Stimulated activated CD8-positive, alpha-beta memory T cell treated with anti-CD3 and anti-CD28 coated beads, Interleukin-15, amount 100 ng/mL, for 48 hours (primary cell): Measurements from ENCODE around the gene LILRA2.
"Not testable (repeated sequence)": the region's sequence is repeated elsewhere in the genome, so short reads cannot be mapped to it uniquely, and the experiment has no call there.

ENCODE experiments used
- DNase-seq, 2 donors: peaks; one replicate each; pipeline ENCODE4 v3.0.0-alpha.2; 2020; ENCODE audit warnings: low read depth in 2 of 2

The LILRA2 gene

GRCh38 chr19:54609356-54609791 is 35.8 kb downstream of the LILRA2 start:
- no peak for DNase-seq

GRCh38 chr19:54612428-54612827 is 38.8 kb downstream of the LILRA2 start:
- DNase-seq = no peak

- no peak for DNase-seq
These were observed 41.1 kb downstream of the LILRA2 start for GRCh38 chr19:54614726-54615125.

GRCh38 chr19:54616057-54616456 is 42.5 kb downstream of the LILRA2 start:
- no peak for DNase-seq

GRCh38 chr19:54616821-54617560 is 43.4 kb downstream of the LILRA2 start:
- no peak for DNase-seq

- no peak for DNase-seq
These were observed 46.9 kb downstream of the LILRA2 start for GRCh38 chr19:54620464-54620863.

- DNase-seq = no peak
These were observed 48.8 kb downstream of the LILRA2 start for GRCh38 chr19:54622431-54622830.

- DNase-seq = not testable (repeated sequence)
These were observed 50.6 kb downstream of the LILRA2 start for GRCh38 chr19:54624234-54624633.

- DNase-seq = not testable (repeated sequence)
These were observed 51.5 kb downstream of the LILRA2 start for GRCh38 chr19:54624934-54625730.

- DNase-seq = no peak
These were observed 53.2 kb downstream of the LILRA2 start for GRCh38 chr19:54626757-54627156.

- DNase-seq = not testable (repeated sequence)
These were observed 54.3 kb downstream of the LILRA2 start for GRCh38 chr19:54627912-54628311.

GRCh38 chr19:54630262-54630661 is 56.7 kb downstream of the LILRA2 start, which contains the start of gene LILRB1:
Gene LILRB1, plus strand, starts transcription at chr19:54630484. Its CDS starts 590 bp downstream, at chr19:54631074.
- not testable (repeated sequence) for DNase-seq

- DNase-seq = no peak
These were observed 57.2 kb downstream of the LILRA2 start for GRCh38 chr19:54630782-54631181.

- DNase-seq = not testable (repeated sequence)
These were observed 58.1 kb downstream of the LILRA2 start for GRCh38 chr19:54631489-54632337.

- DNase-seq = not testable (repeated sequence)
These were observed 58.9 kb downstream of the LILRA2 start for GRCh38 chr19:54632517-54632916.

GRCh38 chr19:54633401-54633800 is 59.8 kb downstream of the LILRA2 start:
- DNase-seq = no peak

- not testable (repeated sequence) for DNase-seq
These were observed 62.5 kb downstream of the LILRA2 start for GRCh38 chr19:54636081-54636480.

GRCh38 chr19:54638683-54639082 is 65.1 kb downstream of the LILRA2 start:
- DNase-seq = no peak
